HepG2 (cell line): Measurements from ENCODE around the gene SPOPL. TPM values are rescaled to one million over a fixed set of nuclear protein-coding genes. Genes with fewer than 3 reads are reported as not detected.

Experiments used
- ATAC-seq: fragments of 200-7000 bp; cut with Tn5 transposase; 3 replicates; pipeline ENCODE4 v1.9.1; 2020; ENCODE audit warnings: mild to moderate bottlenecking, moderate library complexity
- BruUV-seq: library from RNA; stranded (reverse); fragments of 400-500 nt; replicated peaks from 2 replicates; lab custom pipeline; 2021; lab: Mats Ljungman, UMichigan
- CTCF ChIA-PET: fragments of 300-600 bp; formaldehyde crosslinking; extraction: SDS; loops from one replicate; lab custom pipeline; 2021; ENCODE audit warnings: low total read pairs, inconsistent platforms, low intra/inter-chr PET ratio; lab: Yijun Ruan, JAX
- POLR2A ChIA-PET: fragments of 350-600 bp; sonication (Branson Sonifier 250); formaldehyde crosslinking; loops from one replicate; lab custom pipeline; 2020; ENCODE audit warnings: antibody characterized with exemption, inconsistent platforms; lab: Yijun Ruan, JAX
- DNase-seq: peaks from one replicate; pipeline ENCODE4 v3.0.0-alpha.2; 2015; ENCODE audit warnings: low spot score
- FAIRE-seq: peaks from 3 replicates; lab custom pipeline; 2011; peaks lifted over from hg19 to GRCh38; lab: Jason Lieb, UNC
- H2AFZ ChIP-seq: one replicate; pipeline ENCODE4 v1.6.1; 2011; ENCODE audit warnings: low read length, inconsistent platforms
- H3K27ac ChIP-seq: fragments of 300-600 bp; 3 replicates; pipeline ENCODE4 v1.8.0; 2011; ENCODE audit warnings: mixed run types, mild to moderate bottlenecking, mixed read lengths, low read length, inconsistent platforms; ENCODE audit not compliant: insufficient read depth; ENCODE audit errors: extremely low read length
- H3K27me3 ChIP-seq, 2 experiments: fragments of 200-600 bp in 1 of 2; 2 replicates in 1 of 2; 3 replicates in 1 of 2; pipeline versions ENCODE4 v1.6.0 to v1.8.0; 2011; ENCODE audit warnings: low read length in 2 of 2, mild to moderate bottlenecking in 2 of 2, moderate library complexity in 2 of 2, inconsistent platforms in 1 of 2; ENCODE audit not compliant: insufficient read depth in 2 of 2, control insufficient read depth in 1 of 2
- H3K36me3 ChIP-seq, 2 experiments: fragments of 200-600 bp in 1 of 2; replicated peaks in 1 of 2; 2 replicates in 1 of 2; 3 replicates in 1 of 2; pipeline versions ENCODE4 v1.5.1 to v1.8.0; 2011; ENCODE audit warnings: low read length in 2 of 2, inconsistent platforms in 1 of 2; ENCODE audit not compliant: insufficient read depth in 2 of 2, control insufficient read depth in 1 of 2
- H3K4me1 ChIP-seq: 2 replicates; pipeline ENCODE4 v1.5.1; 2012; ENCODE audit warnings: low read length, inconsistent platforms; ENCODE audit not compliant: insufficient read depth
- H3K4me2 ChIP-seq: 2 replicates; pipeline ENCODE4 v1.6.0; 2011; ENCODE audit warnings: low read depth, low read length, inconsistent platforms
- H3K4me3 ChIP-seq, 3 experiments: fragments of 200-600 bp in 1 of 3; sonication (generic), shearing (Covaris generic) in 1 of 3; replicated peaks in 1 of 3; 2 replicates each; pipeline ENCODE4 v1.5.1; 2011 to 2016; ENCODE audit warnings: low read length in 3 of 3, inconsistent platforms in 2 of 3, low read depth in 2 of 3, mild to moderate bottlenecking in 2 of 3, control low read depth in 1 of 3, mixed read lengths in 1 of 3; ENCODE audit not compliant: insufficient read depth in 1 of 3
- H3K79me2 ChIP-seq: one replicate; pipeline ENCODE4 v1.6.1; 2011; ENCODE audit warnings: low read length, inconsistent platforms; ENCODE audit not compliant: insufficient read depth
- H3K9ac ChIP-seq: 2 replicates; pipeline ENCODE4 v1.6.0; 2011; ENCODE audit warnings: mild to moderate bottlenecking, low read depth, low read length, inconsistent platforms; ENCODE audit not compliant: insufficient read depth
- H3K9me3 ChIP-seq: 2 replicates; pipeline ENCODE4 v1.5.1; 2012; ENCODE audit warnings: mild to moderate bottlenecking, low read length
- H4K20me1 ChIP-seq: 2 replicates; pipeline ENCODE4 v1.6.0; 2011; ENCODE audit warnings: inconsistent platforms, mild to moderate bottlenecking, low read length, moderate library complexity; ENCODE audit not compliant: insufficient read depth
- CBFB ChIP-seq: sonication (generic); formaldehyde crosslinking; IDR thresholded peaks from 2 replicates; pipeline ENCODE4 v1.4.0; 2020; ENCODE audit warnings: missing genetic modification reagents
- DPF2 ChIP-seq: sonication (generic); formaldehyde crosslinking; IDR thresholded peaks from 2 replicates; pipeline ENCODE4 v1.4.0; 2020; ENCODE audit warnings: mild to moderate bottlenecking, low read depth, missing genetic modification reagents, borderline replicate concordance
- FOXC1 ChIP-seq: sonication (generic); formaldehyde crosslinking; IDR thresholded peaks from 2 replicates; pipeline ENCODE4 v1.8.0; 2022; ENCODE audit warnings: mild to moderate bottlenecking, missing genetic modification reagents, borderline replicate concordance
- HMGXB3 ChIP-seq: sonication (generic); formaldehyde crosslinking; IDR thresholded peaks from 2 replicates; pipeline ENCODE4 v1.4.0; 2020; ENCODE audit warnings: missing genetic modification reagents, borderline replicate concordance
- MXI1 ChIP-seq: IDR thresholded peaks from 3 replicates; pipeline ENCODE4 v1.6.1; 2012; ENCODE audit warnings: low read depth, low read length, inconsistent platforms, borderline replicate concordance
- RNF2 ChIP-seq: fragments of 450-650 bp; conservative IDR thresholded peaks from 2 replicates; pipeline ENCODE4 v1.6.1; 2016; ENCODE audit warnings: low read depth
- THAP9 ChIP-seq: sonication (generic); formaldehyde crosslinking; IDR thresholded peaks from 2 replicates; pipeline ENCODE4; 2020; ENCODE audit warnings: missing genetic modification reagents, mild to moderate bottlenecking, borderline replicate concordance
- ZBTB42 ChIP-seq: sonication (generic); formaldehyde crosslinking; IDR thresholded peaks from 2 replicates; pipeline ENCODE4 v1.5.0; 2020; ENCODE audit warnings: mild to moderate bottlenecking, missing genetic modification reagents
- ZNF619 ChIP-seq: sonication (generic); formaldehyde crosslinking; IDR thresholded peaks from 2 replicates; pipeline ENCODE4 v1.4.0; 2020; ENCODE audit warnings: mild to moderate bottlenecking, missing genetic modification reagents
- ZNF660 ChIP-seq: sonication (generic); formaldehyde crosslinking; IDR thresholded peaks from 2 replicates; pipeline ENCODE4 v1.5.1; 2020; ENCODE audit warnings: mild to moderate bottlenecking, low read depth, missing genetic modification reagents, borderline replicate concordance
- ZNF710 ChIP-seq: sonication (generic); formaldehyde crosslinking; IDR thresholded peaks from 2 replicates; pipeline ENCODE4 v1.5.0; 2020; ENCODE audit warnings: mild to moderate bottlenecking, missing genetic modification reagents, borderline replicate concordance
- ZNF770 ChIP-seq: sonication (generic); formaldehyde crosslinking; IDR thresholded peaks from 2 replicates; pipeline ENCODE4 v1.5.0; 2020; ENCODE audit warnings: mild to moderate bottlenecking, missing genetic modification reagents
- WGBS: methylation state at CpG from one replicate; pipeline ENCODE4 v1.1.6; 2017; ENCODE audit warnings: low lambda C conversion rate; 5-methylcytosine and 5-hydroxymethylcytosine counted together
- in situ Hi-C: cut with HindIII; loops from 2 replicates; pipeline ENCODE4 v1.10.0; 2017; ENCODE audit warnings: low pct_unique_long_range_greater_than_20kb; ENCODE audit not compliant: extremely low pct_ligation_motif_present
- intact Hi-C: fragments of 100-400 bp; cut with micrococcal nuclease; formaldehyde crosslinking; loops from one replicate; pipeline ENCODE4 v1.10.0; 2022; ENCODE audit not compliant: unreplicated experiment
- polyA plus RNA-seq, 8 experiments: library from polyadenylated mRNA; depleted of rRNA in 3 of 8; stranded (reverse) in 7 of 8; unstranded in 1 of 8; fragments of >200 nt; fragmentation: Illumina TruSeq in 4 of 8; extraction: Trizol in 4 of 8; gene quantifications; 2 replicates each; pipeline versions ENCODE4 v1.2.1 to v1.2.3, GENCODE V29; 2011 to 2016; ENCODE audit warnings: low read depth in 4 of 8, missing spikeins in 1 of 8, mixed read lengths in 1 of 8; ENCODE audit not compliant: insufficient read depth in 1 of 8
- total RNA-seq, 5 experiments: library from RNA; depleted of rRNA; stranded (reverse); fragments of >200 nt; fragmentation: Illumina TruSeq; extraction: Trizol; gene quantifications; 2 replicates each; pipeline ENCODE4 v1.2.3, GENCODE V29; 2016; ENCODE audit warnings: low read depth in 1 of 5

The SPOPL gene
- total and polyA plus RNA-seq, 2 of the 13 experiments (the other 11 are each of a cell fraction or from before 2014, with no cell fraction given): 12.6 to 51.6 TPM

- intact Hi-C loops: no loop called here
- no peak overlapping the region for H3K4me2 ChIP-seq
- ATAC-seq: no peak
- BruUV-seq: no TSS peak
- DNase-seq: no peak
- no peaks in the 10 kb centered on the region for H3K27me3 ChIP-seq
- no peaks in the 10 kb centered on the region for H4K20me1 ChIP-seq
- H3K9ac ChIP-seq: no peak overlapping the region
- no peaks in the 10 kb centered on the region for H3K36me3 ChIP-seq
- no peak overlapping the region for H2AFZ ChIP-seq
- no peaks in the 10 kb centered on the region for H3K9me3 ChIP-seq
- ChIA-PET CTCF (no interaction called here), POLR2A (no interaction called here)
- no peak overlapping the region for H3K4me3 ChIP-seq
- H3K27ac ChIP-seq: no peak overlapping the region
- no peaks in the 10 kb centered on the region for H3K79me2 ChIP-seq
- in situ Hi-C loops: no loop called here
- WGBS: 57% methylated on average over 2 of the region's 2 CpGs
- peaks cover under 1% of the 10 kb centered on the region; the same call in 1 of the 2 replicates for H3K4me1 ChIP-seq
- no peak for FAIRE-seq
- TF ChIP-seq FOXC1 (CRISPR knock-in tag): no peak
- TF ChIP-seq HMGXB3 (CRISPR knock-in tag): no peak
- TF ChIP-seq RNF2: no peak
- TF ChIP-seq CBFB: no peak
- TF ChIP-seq ZNF710 (CRISPR knock-in tag): no peak
- no peak for TF ChIP-seq DPF2
- TF ChIP-seq THAP9 (CRISPR knock-in tag): no peak
- no peak for TF ChIP-seq ZNF660 (CRISPR knock-in tag)
- no peak for TF ChIP-seq ZNF770 (CRISPR knock-in tag)
- no peak for TF ChIP-seq MXI1
- no peak for TF ChIP-seq ZBTB42 (CRISPR knock-in tag)
- TF ChIP-seq ZNF619 (CRISPR knock-in tag): no peak
Observed at GRCh38 chr2:138607746-138608145, 106.2 kb downstream of the SPOPL start.
